Progenitor cell of endocrine pancreas (in vitro differentiated cells): ENCODE measurements around the gene GPX3. TPM values are rescaled to one million over a fixed set of nuclear protein-coding genes. Genes with fewer than 3 reads are reported as not detected.

Experiments used
- DNase-seq: peaks from one replicate; pipeline ENCODE4 v3.0.0; 2021; ENCODE audit warnings: low spot score; ENCODE audit not compliant: unreplicated experiment
- H3K27ac Mint-ChIP-seq: 2 replicates; pipeline ENCODE4 v1.8.0; 2021; ENCODE audit warnings: mild to moderate bottlenecking, moderate library complexity, mixed read lengths
- H3K27me3 Mint-ChIP-seq: 2 replicates; pipeline ENCODE4 v1.8.0; 2021; ENCODE audit warnings: mixed read lengths
- H3K36me3 Mint-ChIP-seq: 2 replicates; pipeline ENCODE4 v1.8.0; 2022; ENCODE audit warnings: mixed read lengths; ENCODE audit not compliant: insufficient read depth
- H3K4me1 Mint-ChIP-seq: 2 replicates; pipeline ENCODE4 v1.8.0; 2021; ENCODE audit warnings: low read depth, mixed read lengths
- H3K4me3 Mint-ChIP-seq: 2 replicates; pipeline ENCODE4 v1.8.0; 2021; ENCODE audit warnings: low read depth, mild to moderate bottlenecking, moderate library complexity, mixed read lengths
- H3K9me3 Mint-ChIP-seq: 2 replicates; pipeline ENCODE4 v1.8.0; 2021; ENCODE audit warnings: low read depth, mixed read lengths
- long read RNA-seq: library from polyadenylated mRNA; unstranded; transcript quantifications from one replicate; pipeline ENCODE4 v2.0.0, GENCODE V29; 2020
- total RNA-seq: library from RNA; stranded (reverse); gene quantifications from 2 replicates; pipeline ENCODE4 v1.2.1, GENCODE V29; 2021
- TF ChIP-seq, protein P1 (sequence below): fragments of 200-600 bp; sonication (generic); IDR thresholded peaks from one replicate; pipeline ENCODE4 v1.5.0; 2021; ENCODE audit warnings: antibody characterized with exemption, mild to moderate bottlenecking; ENCODE audit not compliant: unreplicated experiment

The GPX3 gene, protein sequence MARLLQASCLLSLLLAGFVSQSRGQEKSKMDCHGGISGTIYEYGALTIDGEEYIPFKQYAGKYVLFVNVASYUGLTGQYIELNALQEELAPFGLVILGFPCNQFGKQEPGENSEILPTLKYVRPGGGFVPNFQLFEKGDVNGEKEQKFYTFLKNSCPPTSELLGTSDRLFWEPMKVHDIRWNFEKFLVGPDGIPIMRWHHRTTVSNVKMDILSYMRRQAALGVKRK
- 28.2 and 34.1 TPM in 2 replicates for total RNA-seq
- long read RNA-seq, transcript GPX3-201 (5 exons, 1,636 nt), result major isoform, 7 of 7 reads
- long read RNA-seq, partial matches to known transcripts, result 0 of 7 reads
- long read RNA-seq, other reads (novel, unspliced or antisense), result 0 of 7 reads

DNA sequence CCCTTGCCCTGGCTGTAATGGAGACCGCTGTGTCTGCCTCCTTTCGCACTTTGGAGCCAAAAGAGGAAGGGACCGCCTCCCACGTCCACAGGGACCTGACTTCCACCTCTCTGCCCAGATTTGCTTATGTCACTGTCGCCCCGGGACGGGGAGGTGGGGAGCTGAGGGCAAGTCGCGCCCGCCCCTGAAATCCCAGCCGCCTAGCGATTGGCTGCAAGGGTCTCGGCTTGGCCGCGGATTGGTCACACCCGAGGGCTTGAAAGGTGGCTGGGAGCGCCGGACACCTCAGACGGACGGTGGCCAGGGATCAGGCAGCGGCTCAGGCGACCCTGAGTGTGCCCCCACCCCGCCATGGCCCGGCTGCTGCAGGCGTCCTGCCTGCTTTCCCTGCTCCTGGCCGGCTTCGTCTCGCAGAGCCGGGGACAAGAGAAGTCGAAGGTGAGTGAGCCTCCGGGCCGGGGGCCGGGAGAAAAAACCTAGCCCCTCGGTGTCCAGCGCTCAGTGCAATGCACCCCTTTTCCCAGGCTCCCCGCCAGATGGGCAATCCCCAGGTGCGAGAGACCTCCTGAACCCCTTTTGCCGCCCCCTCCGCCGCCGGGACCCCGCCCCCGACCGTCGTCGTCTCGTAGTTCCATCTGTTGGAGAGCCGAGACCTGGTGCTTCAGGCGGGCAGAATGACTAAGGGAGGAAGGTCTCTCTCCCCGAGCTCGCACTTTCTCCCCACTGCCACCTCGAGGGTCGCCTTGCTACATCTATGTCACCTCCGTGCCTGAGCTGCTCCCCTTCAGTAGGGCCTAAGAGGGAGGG lies at the start of gene GPX3:
GPX3 (plus strand) TSS at position 288 of the 807 bp plus-strand sequence; CDS start at position 352, 64 bp downstream.
- DNase-seq, result peak; percentile 75
- H3K36me3 Mint-ChIP-seq, result peaks cover 3% of the 10 kb centered on the region
- peak within 1 kb of the TSS; percentile 69 for H3K4me3 Mint-ChIP-seq
- peak within 1 kb of the TSS; percentile 75 for H3K27ac Mint-ChIP-seq
- TF ChIP-seq, protein P1, sequence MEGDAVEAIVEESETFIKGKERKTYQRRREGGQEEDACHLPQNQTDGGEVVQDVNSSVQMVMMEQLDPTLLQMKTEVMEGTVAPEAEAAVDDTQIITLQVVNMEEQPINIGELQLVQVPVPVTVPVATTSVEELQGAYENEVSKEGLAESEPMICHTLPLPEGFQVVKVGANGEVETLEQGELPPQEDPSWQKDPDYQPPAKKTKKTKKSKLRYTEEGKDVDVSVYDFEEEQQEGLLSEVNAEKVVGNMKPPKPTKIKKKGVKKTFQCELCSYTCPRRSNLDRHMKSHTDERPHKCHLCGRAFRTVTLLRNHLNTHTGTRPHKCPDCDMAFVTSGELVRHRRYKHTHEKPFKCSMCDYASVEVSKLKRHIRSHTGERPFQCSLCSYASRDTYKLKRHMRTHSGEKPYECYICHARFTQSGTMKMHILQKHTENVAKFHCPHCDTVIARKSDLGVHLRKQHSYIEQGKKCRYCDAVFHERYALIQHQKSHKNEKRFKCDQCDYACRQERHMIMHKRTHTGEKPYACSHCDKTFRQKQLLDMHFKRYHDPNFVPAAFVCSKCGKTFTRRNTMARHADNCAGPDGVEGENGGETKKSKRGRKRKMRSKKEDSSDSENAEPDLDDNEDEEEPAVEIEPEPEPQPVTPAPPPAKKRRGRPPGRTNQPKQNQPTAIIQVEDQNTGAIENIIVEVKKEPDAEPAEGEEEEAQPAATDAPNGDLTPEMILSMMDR, result no peak
- peaks cover 6% of the 10 kb centered on the region for H3K4me1 Mint-ChIP-seq
- peaks cover 4% of the 10 kb centered on the region for H3K27me3 Mint-ChIP-seq
- no peaks in the 10 kb centered on the region for H3K9me3 Mint-ChIP-seq

DNA sequence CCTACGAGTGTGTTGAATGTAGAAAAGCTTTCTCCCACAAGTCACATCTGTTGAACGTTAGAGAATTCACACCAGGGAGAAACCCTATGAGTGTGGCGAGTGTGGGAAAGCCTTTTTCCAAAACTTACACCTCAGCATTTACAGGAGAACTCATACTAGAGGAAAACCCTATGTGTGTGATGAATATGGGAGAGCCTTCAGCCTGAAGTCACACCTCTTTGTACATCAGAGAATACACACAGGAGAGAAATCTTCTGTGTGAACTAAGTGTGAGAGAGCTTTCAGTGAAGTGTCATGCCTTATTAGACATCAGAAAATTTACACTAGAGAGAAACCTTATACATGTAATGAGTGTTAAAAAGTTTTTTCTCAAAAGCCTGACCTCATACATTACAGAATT lies 41.8 kb upstream of the GPX3 start:
- Mint-ChIP-seq H3K4me3 (no peak overlapping the region), H3K9me3 (peaks cover 38% of the 10 kb centered on the region), H3K4me1 (no peaks in the 10 kb centered on the region), H3K27ac (no peak overlapping the region), H3K36me3 (no peaks in the 10 kb centered on the region), H3K27me3 (no peaks in the 10 kb centered on the region)
- TF ChIP-seq, protein P1, result no peak
- no peak for DNase-seq

DNA sequence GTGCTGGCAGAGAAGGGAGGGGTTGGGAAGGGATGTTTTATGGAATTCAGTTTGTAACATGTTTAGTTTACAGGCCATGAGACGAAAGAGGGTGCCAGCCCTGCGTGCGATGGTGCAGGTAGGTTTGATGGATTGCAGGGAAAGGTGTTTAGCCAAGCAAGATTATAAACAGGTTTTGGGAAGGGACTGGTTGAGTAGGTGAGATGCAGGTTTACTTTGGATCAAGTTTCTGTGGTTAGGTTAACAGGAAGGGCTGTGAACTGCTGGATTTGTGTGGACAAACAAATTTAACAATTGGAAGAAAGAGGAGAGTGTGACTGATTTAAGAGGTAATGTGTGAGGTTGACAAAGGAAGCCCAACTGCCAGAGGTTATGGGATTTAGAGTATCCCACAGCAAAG lies 32.6 kb upstream of the GPX3 start:
- H3K36me3 Mint-ChIP-seq, result peaks cover 3% of the 10 kb centered on the region
- DNase-seq, result no peak
- peaks cover 21% of the 10 kb centered on the region for H3K9me3 Mint-ChIP-seq
- TF ChIP-seq, protein P1, result no peak
- no peak overlapping the region for H3K27ac Mint-ChIP-seq
- no peak overlapping the region for H3K4me3 Mint-ChIP-seq
- H3K27me3 Mint-ChIP-seq, result peaks cover 4% of the 10 kb centered on the region
- peaks cover 2% of the 10 kb centered on the region for H3K4me1 Mint-ChIP-seq

DNA sequence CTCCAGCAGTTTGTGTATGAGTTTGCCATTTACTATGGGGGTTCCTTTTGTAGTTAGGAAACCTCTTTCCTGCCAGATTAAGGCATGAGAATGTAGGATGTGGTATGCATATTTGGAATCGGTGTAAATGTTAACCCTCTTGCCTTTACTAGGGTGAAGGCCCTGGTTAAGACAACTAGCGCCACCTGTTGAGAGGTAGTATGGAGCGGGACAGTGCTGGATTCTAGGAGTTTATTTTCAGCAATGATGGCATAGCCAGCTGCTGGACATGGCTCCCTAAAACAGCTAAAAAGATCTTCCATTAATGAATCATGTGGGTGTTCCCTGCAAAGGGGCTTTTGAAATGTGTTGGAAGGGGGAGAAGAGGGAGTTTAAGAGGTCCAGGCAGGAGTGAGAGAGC lies 30.7 kb upstream of the GPX3 start:
- TF ChIP-seq, protein P1, result no peak
- Mint-ChIP-seq H3K4me3 (no peak overlapping the region), H3K36me3 (peaks cover 3% of the 10 kb centered on the region), H3K27ac (no peak overlapping the region), H3K27me3 (peaks cover 4% of the 10 kb centered on the region), H3K4me1 (peaks cover 2% of the 10 kb centered on the region), H3K9me3 (peaks cover 26% of the 10 kb centered on the region)
- DNase-seq, result no peak

DNA sequence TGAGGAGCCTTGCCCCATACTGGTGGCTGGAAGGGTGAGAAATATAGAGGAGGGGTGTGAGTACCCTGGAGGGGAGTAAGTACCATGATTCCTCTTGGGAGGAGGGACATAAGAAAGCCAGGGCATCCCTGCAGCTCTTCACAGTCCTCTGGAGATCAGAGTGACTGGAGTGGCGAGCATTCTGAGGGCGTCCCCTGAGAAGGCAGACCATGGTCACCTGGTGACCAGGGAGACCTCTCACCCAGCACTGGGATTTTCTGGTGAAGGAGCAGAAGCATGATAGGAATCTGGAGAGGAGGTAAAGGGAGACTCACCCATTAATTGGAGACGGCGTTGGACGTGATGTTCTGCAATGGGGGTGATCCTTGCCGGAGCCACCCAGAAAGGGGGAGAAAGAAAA lies 27.7 kb upstream of the GPX3 start:
- Mint-ChIP-seq H3K4me3 (no peak overlapping the region), H3K27me3 (peaks cover 4% of the 10 kb centered on the region), H3K4me1 (no peaks in the 10 kb centered on the region), H3K36me3 (peaks cover 5% of the 10 kb centered on the region), H3K27ac (no peak overlapping the region), H3K9me3 (peaks cover 31% of the 10 kb centered on the region)
- no peak for DNase-seq
- TF ChIP-seq, protein P1, result no peak
